Chondrocyte (in vitro differentiated cells): Measurements from ENCODE around the gene TRIM2. TPM values are rescaled to one million over a fixed set of nuclear protein-coding genes. Genes with fewer than 3 reads are reported as not detected.

Experiments
- DNase-seq: peaks from one replicate; pipeline ENCODE4 v3.0.0; 2021; ENCODE audit warnings: mixed read lengths, low spot score
- H3K27ac Mint-ChIP-seq: one replicate; pipeline ENCODE4 v1.8.0; 2021; ENCODE audit warnings: mild to moderate bottlenecking, moderate library complexity, mixed read lengths; ENCODE audit not compliant: unreplicated experiment
- H3K27me3 Mint-ChIP-seq: 2 replicates; pipeline ENCODE4 v1.8.0; 2021; ENCODE audit warnings: low read depth, mixed read lengths
- H3K36me3 Mint-ChIP-seq: 2 replicates; pipeline ENCODE4 v1.8.0; 2021; ENCODE audit warnings: low read depth, mixed read lengths
- H3K4me1 Mint-ChIP-seq: 2 replicates; pipeline ENCODE4 v1.8.0; 2021; ENCODE audit warnings: low read depth, mild to moderate bottlenecking, mixed read lengths
- H3K4me3 Mint-ChIP-seq: one replicate; pipeline ENCODE4 v1.8.0; 2021; ENCODE audit warnings: mild to moderate bottlenecking, moderate library complexity, mixed read lengths; ENCODE audit not compliant: unreplicated experiment
- H3K9me3 Mint-ChIP-seq: 2 replicates; pipeline ENCODE4 v1.8.0; 2021; ENCODE audit warnings: low read depth, mixed read lengths
- long read RNA-seq: library from polyadenylated mRNA; stranded (forward); transcript quantifications from one replicate; pipeline ENCODE4 v2.0.0, GENCODE V29; 2021
- total RNA-seq: library from RNA; stranded (reverse); gene quantifications from 3 replicates; pipeline ENCODE4 v1.2.1, GENCODE V29; 2021
- TF ChIP-seq, protein P1 (sequence below): fragments of 200-600 bp; sonication (generic); IDR thresholded peaks from 2 replicates; pipeline ENCODE4 v1.5.0; 2021; ENCODE audit warnings: antibody characterized with exemption, mild to moderate bottlenecking, moderate library complexity

Gene TRIM2
- total RNA-seq = 18.2 to 25.8 TPM (median 19.1 TPM) in 3 replicates
- long read RNA-seq, partial matches to known transcripts = 1 of 7 reads
- long read RNA-seq, other reads (novel, unspliced or antisense) = 5 of 7 reads

DNA sequence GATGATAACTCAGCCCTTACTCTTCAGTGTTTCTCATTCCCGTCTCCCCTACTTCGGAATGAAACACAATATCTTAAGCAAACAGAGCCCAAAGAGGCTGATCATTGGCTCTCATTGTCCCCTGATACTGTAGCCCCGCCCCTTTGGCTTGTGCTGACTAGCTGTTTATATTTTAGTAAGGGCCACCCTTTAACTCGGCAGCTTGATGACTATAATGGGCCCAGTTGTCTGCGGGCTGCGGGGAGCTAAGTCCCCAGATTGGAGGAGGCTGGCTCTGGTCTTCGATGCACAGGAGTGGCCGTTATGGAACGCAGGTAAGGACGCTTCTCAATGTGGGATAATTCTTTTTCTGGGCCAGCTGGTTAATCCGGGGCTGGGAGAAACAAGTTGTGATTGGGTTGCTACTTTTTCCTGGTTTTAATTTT lies at the start of gene TRIM2:
Gene TRIM2 (plus strand): TSS at position 197 of the 425 bp plus-strand sequence. CDS start 88 bp downstream, at position 285.
- peak within 1 kb of the TSS; percentile 41 for H3K4me3 Mint-ChIP-seq
- peaks cover 9% of the 10 kb centered on the region for H3K4me1 Mint-ChIP-seq
- TF ChIP-seq, protein P1, sequence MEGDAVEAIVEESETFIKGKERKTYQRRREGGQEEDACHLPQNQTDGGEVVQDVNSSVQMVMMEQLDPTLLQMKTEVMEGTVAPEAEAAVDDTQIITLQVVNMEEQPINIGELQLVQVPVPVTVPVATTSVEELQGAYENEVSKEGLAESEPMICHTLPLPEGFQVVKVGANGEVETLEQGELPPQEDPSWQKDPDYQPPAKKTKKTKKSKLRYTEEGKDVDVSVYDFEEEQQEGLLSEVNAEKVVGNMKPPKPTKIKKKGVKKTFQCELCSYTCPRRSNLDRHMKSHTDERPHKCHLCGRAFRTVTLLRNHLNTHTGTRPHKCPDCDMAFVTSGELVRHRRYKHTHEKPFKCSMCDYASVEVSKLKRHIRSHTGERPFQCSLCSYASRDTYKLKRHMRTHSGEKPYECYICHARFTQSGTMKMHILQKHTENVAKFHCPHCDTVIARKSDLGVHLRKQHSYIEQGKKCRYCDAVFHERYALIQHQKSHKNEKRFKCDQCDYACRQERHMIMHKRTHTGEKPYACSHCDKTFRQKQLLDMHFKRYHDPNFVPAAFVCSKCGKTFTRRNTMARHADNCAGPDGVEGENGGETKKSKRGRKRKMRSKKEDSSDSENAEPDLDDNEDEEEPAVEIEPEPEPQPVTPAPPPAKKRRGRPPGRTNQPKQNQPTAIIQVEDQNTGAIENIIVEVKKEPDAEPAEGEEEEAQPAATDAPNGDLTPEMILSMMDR = no peak
- no peak for DNase-seq
- no peaks in the 10 kb centered on the region for H3K9me3 Mint-ChIP-seq
- peak within 1 kb of the TSS; percentile 49 for H3K27ac Mint-ChIP-seq
- no peaks in the 10 kb centered on the region for H3K27me3 Mint-ChIP-seq
- no peaks in the 10 kb centered on the region for H3K36me3 Mint-ChIP-seq

DNA sequence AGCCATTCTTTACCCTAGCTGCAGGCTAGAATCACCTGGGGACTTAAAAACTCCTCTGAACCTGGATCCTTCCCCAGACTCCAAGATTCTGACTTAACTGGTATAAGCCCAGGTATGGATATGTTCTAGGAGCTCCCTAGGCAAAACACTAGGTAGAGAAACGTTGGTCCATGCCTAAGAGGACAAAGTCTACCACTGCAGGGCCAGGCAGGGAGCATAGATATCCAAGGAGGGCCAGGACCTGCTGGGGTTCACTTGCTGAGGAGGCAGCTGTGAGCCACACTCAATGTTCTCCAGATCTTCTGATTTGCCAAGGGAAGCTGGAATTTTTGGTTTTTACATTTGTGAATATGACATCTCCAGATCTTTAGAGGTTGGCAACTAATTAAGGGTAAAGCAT lies 48.6 kb upstream of the TRIM2 start:
- Mint-ChIP-seq H3K27ac (no peak overlapping the region), H3K4me3 (no peak overlapping the region), H3K27me3 (no peaks in the 10 kb centered on the region), H3K36me3 (no peaks in the 10 kb centered on the region), H3K9me3 (no peaks in the 10 kb centered on the region), H3K4me1 (peaks cover 38% of the 10 kb centered on the region)
- DNase-seq = no peak
- TF ChIP-seq, protein P1 = no peak

- no peak overlapping the region for H3K4me3 Mint-ChIP-seq
- no peak overlapping the region for H3K27ac Mint-ChIP-seq
- peaks cover 38% of the 10 kb centered on the region for H3K4me1 Mint-ChIP-seq
Observed at GRCh38 chr4:153156263-153156662, 48.0 kb upstream of the TRIM2 start.

GRCh38 chr4:153156721-153157120 lies 47.5 kb upstream of the TRIM2 start:
- TF ChIP-seq, protein P1 = no peak
- Mint-ChIP-seq H3K27ac (no peak overlapping the region), H3K9me3 (no peaks in the 10 kb centered on the region), H3K4me3 (no peak overlapping the region), H3K36me3 (no peaks in the 10 kb centered on the region), H3K27me3 (no peaks in the 10 kb centered on the region), H3K4me1 (peaks cover 35% of the 10 kb centered on the region)
- no peak for DNase-seq

More at GRCh38 chr4:153156263-153156662, 48.0 kb upstream of the TRIM2 start:
- no peak for DNase-seq
- H3K36me3 Mint-ChIP-seq = no peaks in the 10 kb centered on the region
- H3K9me3 Mint-ChIP-seq = no peaks in the 10 kb centered on the region
- TF ChIP-seq, protein P1 = peak; percentile 21
- H3K27me3 Mint-ChIP-seq = no peaks in the 10 kb centered on the region

DNA sequence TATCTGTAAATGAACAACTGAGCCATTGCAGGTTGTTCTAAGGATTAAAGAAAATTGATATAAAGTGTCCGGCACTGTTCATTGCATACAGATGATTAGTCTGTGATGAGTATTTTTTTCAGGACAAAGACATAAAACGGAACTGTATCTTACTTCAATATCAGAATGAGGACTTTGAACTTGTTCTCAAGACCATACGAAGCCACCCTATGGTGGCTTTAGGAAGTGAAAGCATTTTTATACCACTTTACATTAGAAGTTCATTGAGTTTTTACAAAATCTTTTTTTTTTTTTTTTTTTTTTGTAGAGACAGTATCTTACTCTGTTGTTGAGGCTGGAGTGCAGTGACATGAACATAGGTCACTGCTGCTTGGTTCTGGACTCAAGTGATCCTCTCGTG lies 45.2 kb upstream of the TRIM2 start:
- H3K27ac Mint-ChIP-seq = no peak overlapping the region
- no peaks in the 10 kb centered on the region for H3K9me3 Mint-ChIP-seq
- TF ChIP-seq, protein P1 = peak; percentile 51
- DNase-seq = no peak
- H3K27me3 Mint-ChIP-seq = no peaks in the 10 kb centered on the region
- H3K36me3 Mint-ChIP-seq = no peaks in the 10 kb centered on the region
- H3K4me1 Mint-ChIP-seq = peaks cover 19% of the 10 kb centered on the region
- no peak overlapping the region for H3K4me3 Mint-ChIP-seq
